GM18507 (cell line): ENCODE data around the gene ASCL2.

Experiments
- DNase-seq: peaks from one replicate; pipeline ENCODE4 v3.0.0; 2011; ENCODE audit warnings: low read depth; ENCODE audit not compliant: insufficient read length; ENCODE audit errors: extremely low spot score
- FAIRE-seq: peaks from 2 replicates; lab custom pipeline; 2011; peaks lifted over from hg19 to GRCh38; lab: Jason Lieb, UNC

Gene ASCL2, protein sequence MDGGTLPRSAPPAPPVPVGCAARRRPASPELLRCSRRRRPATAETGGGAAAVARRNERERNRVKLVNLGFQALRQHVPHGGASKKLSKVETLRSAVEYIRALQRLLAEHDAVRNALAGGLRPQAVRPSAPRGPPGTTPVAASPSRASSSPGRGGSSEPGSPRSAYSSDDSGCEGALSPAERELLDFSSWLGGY

DNA sequence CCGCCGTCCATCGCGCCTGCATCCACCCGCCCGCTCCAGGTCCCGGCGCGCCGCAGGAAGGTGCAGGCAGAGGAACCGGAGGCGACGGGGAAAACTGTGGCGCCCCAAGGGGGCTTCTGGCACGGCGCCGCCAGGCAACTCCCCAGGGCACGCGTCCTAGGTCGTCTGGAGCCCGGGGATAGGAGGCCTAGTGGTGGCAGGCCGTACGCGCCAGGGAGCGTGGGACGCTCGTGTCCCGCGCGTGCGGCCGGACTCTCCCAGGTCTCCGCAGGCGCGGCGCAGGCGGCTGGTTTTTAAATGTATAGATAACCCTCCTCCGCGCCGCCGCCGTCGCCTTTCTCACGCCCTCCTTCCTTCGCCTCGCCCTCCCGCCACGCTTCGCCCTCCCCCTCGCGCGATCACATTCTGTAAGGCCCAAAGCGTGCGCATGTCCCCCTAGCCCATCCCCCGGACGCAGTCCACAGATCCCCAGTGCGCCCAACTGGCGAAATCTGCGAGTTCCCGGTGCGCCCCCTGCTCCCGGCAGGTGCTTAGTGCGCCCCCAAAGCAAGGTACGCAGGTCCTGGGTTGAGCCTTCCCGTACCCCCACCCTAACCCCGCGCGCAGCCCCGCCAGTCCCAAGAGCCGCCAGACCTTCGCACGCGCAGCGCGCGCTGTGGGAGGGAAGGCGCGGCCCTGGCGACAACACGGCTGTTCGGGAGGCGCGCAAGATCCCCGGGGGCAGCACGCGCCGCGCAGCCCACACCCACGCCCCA lies at the start of gene ASCL2:
ASCL2 (minus strand) TSS at position 267 of the 755 bp plus-strand sequence; CDS start at position 11, 256 bp downstream.
- FAIRE-seq (no peak), DNase-seq (no peak)

DNA sequence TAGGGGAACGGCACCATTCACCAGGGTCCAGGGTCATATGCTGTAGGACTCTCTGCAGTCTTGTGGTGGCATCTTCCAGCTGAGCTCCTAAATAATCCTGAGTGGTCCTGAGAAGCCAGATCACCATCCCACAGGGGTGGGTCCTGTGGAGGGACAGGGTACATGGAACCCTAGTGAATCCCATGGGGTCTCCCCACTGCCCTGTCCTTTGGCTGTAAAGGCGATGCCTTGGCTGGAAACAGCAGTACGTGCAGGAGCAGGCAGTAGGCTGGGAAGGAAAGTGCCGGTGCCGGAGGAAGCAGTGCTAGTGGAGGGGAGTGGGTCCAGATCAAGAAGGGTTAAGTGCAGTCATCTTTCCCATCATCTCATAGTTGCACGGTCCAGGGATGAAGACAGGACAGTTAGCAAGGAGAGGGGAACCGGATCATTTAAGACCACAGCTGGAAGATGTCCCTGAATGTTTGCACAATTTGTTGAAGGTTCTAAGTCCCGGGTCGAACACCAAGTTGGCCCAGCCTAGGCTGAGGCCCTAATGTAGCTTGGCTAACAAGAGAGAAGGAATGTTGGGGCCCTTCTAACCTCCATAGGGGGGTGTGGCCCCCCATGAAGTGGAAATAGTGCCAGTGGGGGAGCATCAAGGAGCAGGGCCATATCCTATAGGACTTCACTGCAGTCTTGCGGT lies 49.5 kb upstream of the ASCL2 start:
- DNase-seq (no peak), FAIRE-seq (no peak)

DNA sequence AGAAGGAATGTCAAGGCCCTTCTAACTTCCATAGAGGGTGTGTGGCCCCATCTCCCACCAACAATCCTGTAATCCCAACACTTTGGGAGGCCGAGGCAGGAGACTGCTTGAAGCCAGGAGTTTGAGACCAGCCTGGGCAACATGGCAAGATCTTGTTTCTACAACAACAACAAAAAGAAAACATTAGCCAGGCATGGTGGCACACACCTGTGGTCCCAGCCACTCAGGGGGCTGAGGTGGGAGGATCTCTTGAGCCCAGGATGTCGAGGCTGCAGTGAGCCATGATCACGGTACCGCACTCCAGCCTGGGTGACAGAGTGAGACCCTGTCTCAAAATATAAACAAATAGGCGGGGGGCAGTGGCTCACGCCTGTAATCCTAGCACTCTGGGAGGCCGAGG lies 48.3 kb upstream of the ASCL2 start:
- DNase-seq (no peak), FAIRE-seq (no peak)

DNA sequence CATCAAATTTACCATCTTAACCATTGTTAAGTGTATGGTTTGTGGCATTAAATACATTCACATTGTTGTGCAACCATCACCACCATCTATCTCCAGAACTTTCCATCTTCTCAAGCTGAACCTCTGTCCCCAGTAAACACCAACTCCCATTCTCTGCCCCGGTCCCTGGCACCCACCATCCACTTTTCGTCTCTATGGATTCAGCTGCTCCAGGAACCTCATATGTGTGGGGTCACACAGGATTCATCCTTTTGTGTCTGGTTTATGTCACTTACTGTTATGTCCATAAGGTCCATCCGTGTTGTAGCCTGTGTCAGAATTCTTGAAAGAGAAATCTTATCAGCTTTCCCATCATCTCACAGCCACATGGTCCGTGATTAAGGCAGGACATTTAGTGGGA lies 47.7 kb upstream of the ASCL2 start:
- DNase-seq (no peak), FAIRE-seq (no peak)

DNA sequence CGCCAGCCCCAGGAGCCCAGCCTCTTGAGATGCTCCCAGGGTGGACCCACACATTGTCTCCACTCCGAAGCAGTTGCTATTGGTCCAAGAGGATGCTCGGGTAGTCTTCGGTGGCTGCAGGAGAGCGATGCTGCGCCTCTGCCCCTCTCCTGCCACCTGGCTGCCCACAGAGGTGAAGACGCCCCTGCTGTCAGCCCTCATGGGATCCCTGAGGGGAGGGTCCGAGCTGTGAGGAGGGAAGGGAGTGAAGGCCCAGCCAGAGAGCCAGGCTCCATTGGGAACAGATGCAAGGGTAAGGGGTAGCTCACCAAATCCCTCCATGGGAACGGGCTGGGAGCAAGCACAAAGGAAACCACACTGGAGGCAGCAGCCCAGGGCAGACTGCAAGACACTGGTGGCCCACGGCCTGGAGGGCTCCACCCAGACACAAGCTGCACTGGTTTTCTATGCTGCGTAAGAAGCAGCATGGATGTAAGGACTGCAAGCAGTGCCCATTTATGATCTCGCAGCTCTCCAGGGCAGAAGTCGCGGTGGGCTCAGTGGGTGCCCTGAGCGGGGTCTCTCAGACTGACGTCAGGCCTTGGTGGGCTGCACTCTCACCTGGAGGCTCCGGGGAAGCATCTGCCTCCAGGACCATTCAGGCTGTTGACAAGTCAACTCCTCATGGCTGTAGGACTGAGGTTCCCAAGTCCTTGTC lies 47.1 kb upstream of the ASCL2 start:
- FAIRE-seq: no peak
- no peak for DNase-seq

DNA sequence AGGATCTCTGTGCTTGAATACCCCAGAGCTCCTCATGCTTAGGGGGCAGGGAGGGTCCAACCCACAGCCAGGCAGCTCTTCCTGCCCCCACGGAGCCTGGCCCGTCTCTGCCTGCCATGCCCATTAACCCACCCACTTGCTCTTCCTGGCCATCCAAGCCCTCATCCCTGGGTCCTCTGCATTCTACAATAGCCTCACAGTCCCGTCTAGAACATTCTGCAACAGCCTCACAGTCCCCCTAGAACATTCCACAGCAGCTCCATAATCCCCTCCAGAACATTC lies 46.5 kb upstream of the ASCL2 start:
- no peak for DNase-seq
- no peak for FAIRE-seq

DNA sequence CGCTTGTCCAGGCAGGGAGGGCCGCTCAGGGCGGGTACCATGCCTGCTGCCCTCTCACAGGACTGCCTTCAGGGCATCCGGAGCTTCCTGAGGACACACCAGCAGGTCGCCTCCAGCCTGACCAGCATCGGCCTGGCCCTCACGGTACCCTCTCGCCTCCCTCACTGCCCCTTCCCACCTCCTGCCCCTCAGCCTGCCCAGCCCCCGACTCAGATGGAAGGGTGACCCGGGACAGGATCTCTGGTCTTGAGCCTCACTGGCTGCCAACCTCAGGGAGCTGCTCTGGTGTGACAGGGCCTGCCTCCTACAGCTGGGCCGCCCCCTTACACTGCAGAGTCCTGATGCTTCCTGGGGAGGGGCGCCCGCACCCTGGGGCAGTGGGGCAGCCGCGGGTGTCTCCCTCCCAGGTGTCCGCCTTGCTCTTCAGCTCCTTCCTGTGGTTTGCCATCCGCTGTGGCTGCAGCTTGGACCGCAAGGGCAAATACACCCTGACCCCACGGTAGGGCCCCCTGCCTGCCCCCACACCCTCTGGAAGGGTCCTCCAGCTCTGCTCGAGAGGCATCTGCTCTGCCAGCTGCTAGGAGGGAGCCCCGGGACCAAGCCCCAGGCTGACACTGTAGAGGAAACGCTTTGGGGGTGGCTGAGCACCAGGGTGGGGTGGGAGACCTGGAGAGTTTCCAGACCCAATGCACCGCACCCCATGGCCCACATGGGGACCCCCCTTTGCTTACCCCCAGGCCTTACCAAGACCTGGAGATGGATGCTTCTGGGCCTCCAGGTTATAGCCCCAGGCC lies 46.0 kb upstream of the ASCL2 start:
- DNase-seq: no peak
- no peak for FAIRE-seq

DNA sequence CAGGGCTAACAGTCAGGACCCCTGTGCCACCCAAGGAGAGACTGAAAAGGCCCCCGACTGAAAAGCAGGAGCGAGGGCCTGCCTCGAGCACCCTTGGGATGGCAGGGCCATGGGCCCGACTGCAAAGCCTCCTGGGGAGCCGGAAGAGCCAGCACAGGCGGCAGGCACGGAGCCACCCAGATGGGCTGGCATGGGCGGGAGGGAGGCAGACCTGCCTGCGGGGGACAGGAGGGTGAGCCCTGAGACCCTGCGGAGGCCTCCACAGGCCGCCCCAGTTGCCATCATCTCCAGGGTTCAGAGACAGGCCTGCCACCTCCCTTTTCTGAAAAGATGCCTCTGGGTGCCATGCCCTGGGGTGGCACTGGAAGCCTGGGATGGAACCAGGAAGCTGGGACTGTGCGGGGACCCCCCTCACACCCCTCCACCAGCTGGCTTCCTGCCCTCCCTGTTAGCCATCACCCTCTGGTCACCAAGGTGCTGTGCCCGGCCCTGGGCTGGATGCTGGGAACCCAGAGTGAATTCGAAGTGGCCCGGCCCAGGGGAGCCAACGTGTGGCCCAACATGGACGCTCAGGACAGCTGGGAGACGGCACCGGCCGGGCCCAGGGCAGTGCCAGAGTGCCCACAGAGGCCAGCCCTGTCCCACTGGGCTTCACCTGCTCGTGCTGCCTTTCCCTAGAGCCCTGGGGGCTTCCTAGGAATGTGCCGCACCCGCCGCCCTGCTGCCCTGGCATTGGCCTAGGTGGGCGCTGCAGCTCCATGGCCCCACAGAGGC lies 45.2 kb upstream of the ASCL2 start:
- FAIRE-seq: no peak

DNA sequence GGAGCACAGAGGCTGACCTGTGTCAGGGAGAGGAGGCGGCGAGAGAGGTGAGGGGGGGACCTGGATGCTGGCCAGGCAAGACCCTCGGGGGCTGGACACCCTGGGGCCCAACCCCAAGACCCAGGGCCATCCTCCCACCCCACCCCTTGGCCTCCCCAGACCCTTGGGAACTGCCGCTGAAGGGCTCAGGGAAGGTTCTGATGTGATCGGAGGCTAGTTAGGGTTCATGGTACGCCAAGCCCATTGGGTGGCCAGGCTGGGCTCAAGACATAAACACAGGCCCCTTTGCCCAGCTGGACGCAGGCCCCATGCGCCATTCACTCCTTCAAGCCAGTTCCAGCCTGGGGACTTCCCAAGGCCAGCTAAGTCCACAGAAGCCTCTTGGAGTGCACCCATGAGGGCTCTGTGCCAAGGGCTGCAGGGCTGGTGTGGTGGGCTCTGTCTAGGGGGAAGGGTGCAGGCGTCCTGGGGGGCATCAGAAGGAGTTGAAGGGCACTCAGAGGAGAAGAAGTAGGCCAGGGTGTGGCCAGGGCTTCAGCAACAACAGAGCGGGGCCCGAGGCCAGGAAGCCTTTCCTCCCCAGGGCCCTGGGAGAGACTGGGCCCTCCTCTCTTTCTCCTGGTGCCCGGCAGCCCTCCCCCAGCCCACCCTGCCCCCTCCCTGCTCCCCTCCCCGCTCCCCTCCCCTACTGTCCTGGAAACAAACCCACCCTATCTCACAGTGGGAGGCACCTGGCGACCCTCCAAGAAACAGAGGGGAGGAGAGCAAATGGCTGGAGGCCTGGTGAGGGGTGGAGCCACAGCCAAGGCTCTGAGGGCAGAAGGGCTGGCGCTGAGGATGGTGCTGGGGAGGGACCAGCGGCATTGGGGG lies 44.4 kb upstream of the ASCL2 start:
- DNase-seq (no peak), FAIRE-seq (no peak)

More for the DNA sequence above, 45.2 kb upstream of the ASCL2 start:
- DNase-seq: no peak

DNA sequence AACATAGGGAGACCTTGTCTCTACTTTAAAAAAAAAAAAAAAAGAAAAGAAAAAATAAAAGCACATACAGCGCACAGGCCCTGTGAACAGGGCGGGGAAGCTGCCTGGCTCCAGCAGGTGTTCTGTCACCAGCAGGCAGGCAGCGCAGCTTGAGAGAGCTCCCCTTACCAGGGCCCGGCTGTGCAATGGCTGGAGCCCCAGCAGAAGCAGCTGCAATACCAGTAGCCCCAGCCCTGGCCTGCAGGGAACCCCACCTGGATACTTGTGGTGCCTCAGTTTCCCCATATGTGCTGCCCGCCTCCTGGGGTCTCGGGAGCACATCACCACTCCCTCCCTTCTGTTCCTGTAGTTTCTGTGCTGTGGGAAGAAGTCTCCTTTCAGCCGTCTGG lies 43.7 kb upstream of the ASCL2 start:
- FAIRE-seq: no peak

DNA sequence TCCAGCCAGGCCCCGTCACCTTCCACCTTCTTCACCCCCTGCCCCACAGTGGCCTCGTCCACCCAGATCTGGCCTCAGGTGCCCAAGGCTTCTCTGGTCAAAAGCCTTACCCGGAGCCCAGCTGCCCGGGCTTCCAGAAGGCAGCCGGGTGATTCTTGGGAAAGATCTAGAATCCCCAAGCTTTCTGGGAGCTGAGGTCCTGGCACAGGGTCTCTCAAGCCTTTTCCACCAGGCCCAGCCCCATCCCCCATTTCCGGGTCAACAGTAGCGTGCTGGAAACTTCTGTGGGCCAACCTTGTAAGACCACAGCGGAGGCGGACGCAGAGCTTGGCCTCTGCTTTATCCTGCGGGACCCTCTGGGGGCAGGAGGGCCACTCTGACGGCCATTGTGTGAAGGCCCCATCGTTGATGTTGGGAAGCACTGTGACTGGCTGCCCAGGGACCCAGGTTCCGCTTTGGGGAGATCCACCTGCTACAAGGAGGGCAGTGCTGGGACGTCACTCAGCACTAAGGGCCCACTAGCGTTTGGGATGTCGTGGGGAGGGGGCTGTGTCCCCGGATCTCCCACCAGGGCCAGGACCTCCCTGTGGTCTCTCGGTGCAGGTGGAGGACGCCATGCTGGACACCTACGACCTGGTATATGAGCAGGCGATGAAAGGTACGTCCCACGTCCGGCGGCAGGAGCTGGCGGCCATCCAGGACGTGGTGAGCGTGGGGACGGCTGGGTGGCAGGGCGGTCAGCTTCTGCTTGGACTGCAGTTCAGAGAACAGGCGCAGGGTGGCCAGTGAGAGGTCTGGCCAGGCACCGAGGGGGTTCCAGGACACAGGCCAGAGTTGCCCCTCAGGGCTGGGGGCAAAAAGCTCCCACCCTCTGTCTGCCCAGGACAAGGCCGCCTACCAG lies 42.9 kb upstream of the ASCL2 start:
- FAIRE-seq (no peak), DNase-seq (no peak)

More for the DNA sequence above, 43.7 kb upstream of the ASCL2 start:
- DNase-seq: no peak

DNA sequence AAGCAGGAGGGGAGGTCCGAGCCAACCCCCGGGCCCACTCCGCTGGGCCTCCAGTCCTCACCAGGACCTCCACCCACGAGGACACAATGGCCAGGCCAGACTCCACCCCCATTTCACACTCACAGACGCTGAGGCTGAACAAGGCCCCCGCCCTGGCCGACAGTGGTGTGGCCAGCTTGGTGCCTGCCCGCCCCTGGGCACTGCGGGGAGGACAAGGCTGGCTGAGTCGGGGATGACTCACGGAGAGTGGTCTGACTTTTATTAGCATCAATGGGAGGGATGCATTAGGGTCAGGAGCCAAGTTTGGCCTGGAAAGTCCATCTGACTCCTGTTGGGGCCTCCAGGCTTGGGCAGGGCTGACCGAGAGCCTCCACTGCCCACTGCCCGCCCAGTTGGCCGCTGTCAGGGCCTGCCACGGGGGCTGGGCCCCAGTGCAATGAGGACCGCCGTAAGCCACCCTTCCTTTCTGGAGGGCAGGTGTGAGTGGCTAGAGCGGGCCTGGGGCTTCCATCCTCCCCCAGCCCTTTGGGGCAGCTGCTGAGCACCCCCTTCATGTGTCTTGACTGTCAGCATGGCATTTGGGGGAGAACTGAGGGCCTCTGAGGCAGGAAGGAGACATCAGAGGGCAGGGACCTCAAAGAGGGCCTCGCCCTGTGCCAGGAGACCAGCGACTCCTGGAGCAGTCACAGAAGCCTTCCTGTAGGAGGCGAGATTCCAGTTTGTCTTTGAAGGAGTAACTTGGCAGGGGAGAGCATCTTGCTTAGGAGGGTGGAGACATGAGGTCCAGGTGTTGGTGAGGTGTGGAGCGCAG lies 42.0 kb upstream of the ASCL2 start:
- FAIRE-seq (no peak), DNase-seq (no peak)

DNA sequence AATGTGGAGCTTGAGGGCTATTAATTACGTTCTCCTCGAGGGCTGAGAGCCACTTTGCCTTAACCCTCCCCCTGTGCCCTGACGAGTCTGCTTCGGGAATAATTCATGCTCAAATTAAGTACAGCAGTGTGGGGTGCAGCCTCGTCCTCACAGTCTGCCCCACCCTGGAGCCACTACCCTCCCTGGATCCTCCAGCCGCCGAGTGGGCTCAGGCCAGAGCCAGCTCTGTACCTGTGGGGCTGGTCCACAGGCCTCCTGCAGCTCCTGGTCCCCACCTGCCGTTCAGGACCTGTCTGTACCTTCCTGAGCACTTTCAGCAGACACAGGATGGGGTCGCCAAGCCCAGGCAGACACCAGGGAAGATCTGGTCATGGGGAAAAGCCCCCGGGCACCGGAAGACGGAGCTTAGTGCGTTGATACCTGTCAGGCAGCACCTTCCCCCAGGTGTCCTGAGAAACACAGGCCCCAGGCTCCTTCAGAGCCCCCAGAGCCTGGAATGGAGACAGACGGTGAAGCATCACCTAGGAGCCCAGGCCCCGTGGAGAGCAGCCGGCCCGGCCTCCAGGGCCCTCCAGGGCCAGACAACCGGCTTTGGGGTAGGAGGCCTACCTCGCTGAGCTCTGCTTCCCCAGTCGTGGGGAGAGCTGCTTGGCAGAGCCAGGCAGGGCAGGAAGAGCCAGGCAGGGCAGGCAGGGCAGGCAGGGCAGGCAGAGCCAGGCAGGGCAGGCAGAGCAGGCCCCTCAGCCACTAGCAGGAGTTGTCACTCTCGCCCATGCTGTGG lies 41.2 kb upstream of the ASCL2 start:
- FAIRE-seq (no peak), DNase-seq (no peak)

DNA sequence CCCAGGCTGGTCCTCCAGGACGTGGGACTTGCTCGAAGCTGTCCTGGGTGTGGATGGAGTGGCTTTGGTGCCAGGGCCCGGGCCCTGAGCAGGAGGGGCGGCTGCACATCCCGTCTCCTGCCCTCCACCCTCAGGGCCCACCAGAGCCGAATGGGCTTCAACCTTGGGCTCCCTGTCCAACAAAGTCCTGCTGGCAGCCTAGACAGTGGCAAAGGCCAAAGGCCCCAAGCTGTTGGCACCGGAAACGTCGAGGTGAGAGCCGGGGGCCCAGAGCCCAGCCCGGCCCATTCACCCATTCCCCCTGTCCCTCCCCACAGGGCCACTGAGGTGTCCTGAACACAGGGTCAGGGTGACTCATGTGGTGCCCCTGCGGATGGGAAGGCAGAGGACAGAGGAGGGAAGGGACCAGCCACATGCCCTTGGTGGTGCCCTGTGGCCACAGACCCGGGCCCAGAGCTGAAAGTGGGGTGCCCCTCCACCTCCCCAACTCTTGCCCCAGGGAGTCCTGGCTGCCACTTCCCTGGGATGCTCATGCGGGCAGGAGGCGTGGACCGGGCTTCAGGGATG lies 40.5 kb upstream of the ASCL2 start:
- FAIRE-seq (no peak), DNase-seq (no peak)

DNA sequence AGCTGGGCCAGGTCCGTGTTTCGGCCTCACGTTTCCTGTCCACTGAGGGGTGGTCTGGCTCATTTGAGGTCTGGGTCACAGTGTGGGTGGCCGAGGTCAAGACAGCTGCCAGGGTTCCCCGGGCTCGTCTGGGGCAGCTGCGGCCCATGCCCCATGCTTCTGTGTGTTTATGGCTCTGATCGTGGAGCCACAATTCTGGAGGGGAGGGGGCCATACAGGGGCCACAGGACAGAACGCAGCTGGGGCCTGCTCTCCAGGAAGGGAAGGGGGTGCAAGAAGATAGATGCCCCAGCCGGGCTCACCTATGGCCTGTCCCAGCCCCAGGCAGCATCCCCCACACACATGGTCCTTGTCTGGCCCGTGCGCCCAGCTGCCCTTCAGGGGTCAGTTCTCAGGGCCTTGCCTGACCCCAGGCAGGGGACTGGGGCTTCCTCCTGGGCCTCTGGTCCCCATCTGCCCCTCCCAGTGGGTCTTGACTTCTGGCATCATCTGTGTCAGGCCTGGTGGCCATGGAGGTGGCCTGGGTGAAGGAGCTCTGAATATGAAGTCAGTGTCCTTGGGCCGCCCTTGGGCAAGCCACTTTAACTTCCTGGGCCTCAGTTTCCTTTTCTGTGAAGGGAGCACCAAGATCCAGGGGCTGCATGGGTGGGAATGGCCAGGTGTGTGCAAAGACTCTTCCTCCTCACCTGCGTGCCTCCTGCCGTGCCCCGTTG lies 39.8 kb upstream of the ASCL2 start:
- FAIRE-seq (no peak), DNase-seq (no peak)
